IMR-90 (cell line): Measurements from ENCODE around the gene CALD1. TPM values are rescaled to one million over a fixed set of nuclear protein-coding genes. Genes with fewer than 3 reads are reported as not detected.

Experiments
- ATAC-seq: fragments of 200-7000 bp; cut with Tn5 transposase; 2 replicates; pipeline ENCODE4 v1.9.1; 2020; ENCODE audit warnings: low read depth, mild to moderate bottlenecking, moderate library complexity
- BruUV-seq: library from RNA; stranded (reverse); fragments of 400-500 nt; replicated peaks from 2 replicates; lab custom pipeline; 2021; lab: Mats Ljungman, UMichigan
- CTCF ChIA-PET: fragments of 300-600 bp; formaldehyde crosslinking; extraction: SDS; loops from one replicate; lab custom pipeline; 2021; ENCODE audit warnings: antibody characterized with exemption; lab: Yijun Ruan, JAX
- POLR2A ChIA-PET: fragments of 300-600 bp; sonication (Branson Sonifier 250); formaldehyde crosslinking; loops from one replicate; lab custom pipeline; 2022; ENCODE audit warnings: antibody characterized with exemption; ENCODE audit not compliant: unreplicated experiment; lab: Charles Lee
- DNase-seq: peaks from one replicate; pipeline ENCODE4 v3.0.0; 2013
- H2AFZ ChIP-seq: replicated peaks from 2 replicates; pipeline ENCODE3; 2013; ENCODE audit warnings: low read length, mild to moderate bottlenecking; ENCODE audit not compliant: poor library complexity
- H2AK5ac ChIP-seq: 2 replicates; pipeline ENCODE4 v1.6.1; 2013; ENCODE audit warnings: low read depth, low read length, inconsistent platforms
- H2AK9ac ChIP-seq: replicated peaks from 2 replicates; pipeline ENCODE3; 2013; ENCODE audit warnings: mild to moderate bottlenecking, low read depth, low read length, moderate library complexity; ENCODE audit not compliant: poor library complexity
- H2BK120ac ChIP-seq: 2 replicates; pipeline ENCODE4 v1.6.1; 2013; ENCODE audit warnings: low read depth, low read length, inconsistent platforms
- H2BK15ac ChIP-seq: 3 replicates; pipeline ENCODE4 v1.6.1; 2013; ENCODE audit warnings: low read depth, low read length, inconsistent platforms
- H2BK20ac ChIP-seq: 2 replicates; pipeline ENCODE4 v1.6.1; 2013; ENCODE audit warnings: low read depth, mild to moderate bottlenecking, inconsistent platforms, low read length, moderate library complexity
- H2BK5ac ChIP-seq: 2 replicates; pipeline ENCODE4 v1.6.1; 2013; ENCODE audit warnings: mild to moderate bottlenecking, low read depth, low read length, inconsistent platforms; ENCODE audit not compliant: poor library complexity, severe bottlenecking
- H3K14ac ChIP-seq: replicated peaks from 2 replicates; pipeline ENCODE4 v1.6.1; 2013; ENCODE audit warnings: low read depth, low read length, inconsistent platforms
- H3K18ac ChIP-seq: 2 replicates; pipeline ENCODE4 v1.6.1; 2013; ENCODE audit warnings: low read depth, low read length, control low read depth
- H3K23ac ChIP-seq: 2 replicates; pipeline ENCODE4 v1.6.1; 2013; ENCODE audit warnings: low read depth, low read length, inconsistent platforms
- H3K27ac ChIP-seq: 2 replicates; pipeline ENCODE4 v1.5.1; 2013; ENCODE audit warnings: mild to moderate bottlenecking, control low read depth, low read length; ENCODE audit not compliant: insufficient read depth
- H3K27me3 ChIP-seq: 2 replicates; pipeline ENCODE4 v1.6.1; 2013; ENCODE audit warnings: low read length; ENCODE audit not compliant: control insufficient read depth, insufficient read depth
- H3K36me3 ChIP-seq: 2 replicates; pipeline ENCODE4 v1.6.1; 2013; ENCODE audit warnings: low read length, mixed read lengths; ENCODE audit not compliant: control insufficient read depth, insufficient read depth
- H3K4ac ChIP-seq: 2 replicates; pipeline ENCODE4 v1.6.1; 2013; ENCODE audit warnings: low read depth, low read length, inconsistent platforms
- H3K4me1 ChIP-seq: 2 replicates; pipeline ENCODE4 v1.6.1; 2013; ENCODE audit warnings: low read length, mixed read lengths; ENCODE audit not compliant: control insufficient read depth, insufficient read depth
- H3K4me2 ChIP-seq: 2 replicates; pipeline ENCODE4 v1.6.1; 2013; ENCODE audit warnings: low read depth, mild to moderate bottlenecking, control low read depth, low read length, moderate library complexity
- H3K4me3 ChIP-seq: 2 replicates; pipeline ENCODE4 v1.5.1; 2013; ENCODE audit warnings: low read depth, mild to moderate bottlenecking, control low read depth, low read length, moderate library complexity; ENCODE audit not compliant: insufficient read depth
- H3K56ac ChIP-seq: 2 replicates; pipeline ENCODE4 v1.6.1; 2013; ENCODE audit warnings: low read length, inconsistent platforms; ENCODE audit not compliant: insufficient read depth; ENCODE audit errors: extremely low read depth
- H3K79me1 ChIP-seq, 2 experiments: 2 replicates each; pipeline ENCODE4 v1.6.1; 2013; ENCODE audit warnings: low read length in 2 of 2, inconsistent platforms in 1 of 2, low read depth in 1 of 2
- H3K9ac ChIP-seq: 2 replicates; pipeline ENCODE4 v1.6.1; 2013; ENCODE audit warnings: low read depth, low read length, control low read depth
- H3K9me1 ChIP-seq: 2 replicates; pipeline ENCODE4 v1.6.1; 2013; ENCODE audit warnings: low read length, inconsistent platforms; ENCODE audit not compliant: insufficient read depth
- H3K9me3 ChIP-seq: 2 replicates; pipeline ENCODE4 v1.6.1; 2013; ENCODE audit warnings: low read length; ENCODE audit not compliant: control insufficient read depth, insufficient read depth
- H4K20me1 ChIP-seq: 2 replicates; pipeline ENCODE4 v1.6.1; 2013; ENCODE audit warnings: low read length, inconsistent platforms; ENCODE audit not compliant: insufficient read depth
- H4K5ac ChIP-seq: 2 replicates; pipeline ENCODE4 v1.6.1; 2013; ENCODE audit warnings: mild to moderate bottlenecking, low read depth, low read length, control low read depth
- H4K8ac ChIP-seq, 2 experiments: 2 replicates each; pipeline ENCODE4 v1.6.1; 2013; ENCODE audit warnings: low read depth in 2 of 2, low read length in 2 of 2, control low read depth in 1 of 2, inconsistent platforms in 1 of 2
- H4K91ac ChIP-seq: 2 replicates; pipeline ENCODE4 v1.6.1; 2013; ENCODE audit warnings: low read depth, low read length, inconsistent platforms; ENCODE audit not compliant: insufficient read depth
- CEBPB ChIP-seq: IDR thresholded peaks from 2 replicates; pipeline ENCODE4 v1.6.1; 2012; ENCODE audit warnings: low read depth, low read length, improper control_type of control experiment
- MXI1 ChIP-seq: IDR thresholded peaks from 2 replicates; pipeline ENCODE4 v1.6.1; 2012; ENCODE audit warnings: low read depth, mild to moderate bottlenecking, low read length, moderate library complexity, borderline replicate concordance
- WGBS, 2 experiments: methylation state at CpG; one replicate each; pipeline versions ENCODE4 v1.1.5 to v1.1.7; 2013; ENCODE audit warnings: missing lambda C conversion rate in 2 of 2; ENCODE audit not compliant: insufficient read length in 1 of 2; ENCODE audit errors: extremely low coverage in 2 of 2; 5-methylcytosine and 5-hydroxymethylcytosine counted together
- dilution Hi-C: fragments of 300-500 bp; cut with HindIII; formaldehyde crosslinking; loops from one replicate; pipeline ENCODE4 v1.14.3; 2018; ENCODE audit warnings: low sequenced_read_pairs; ENCODE audit not compliant: unreplicated experiment
- in situ Hi-C: fragments of 300-500 bp; cut with MboI; formaldehyde crosslinking; loops from 3 replicates; pipeline ENCODE4 v1.14.3; 2019; ENCODE audit warnings: low sequenced_read_pairs, inconsistent platforms, mixed read lengths
- intact Hi-C: fragments of 100-400 bp; cut with micrococcal nuclease; formaldehyde crosslinking; loops from 2 replicates; pipeline ENCODE4 v1.10.0; 2022
- polyA plus RNA-seq, 3 experiments: library from polyadenylated mRNA; depleted of rRNA; stranded (reverse); fragments of >200 nt; gene quantifications; 2 replicates each; pipeline ENCODE4 v1.2.3, GENCODE V29; 2012; ENCODE audit warnings: low replicate concordance in 1 of 3
- total RNA-seq: library from RNA; depleted of rRNA; stranded (reverse); fragments of >200 nt; gene quantifications from 2 replicates; pipeline ENCODE4 v1.2.3, GENCODE V29; 2012

The CALD1 gene
- total and polyA plus RNA-seq, 2 of the 4 experiments (the other 2 are of a cell fraction): 375 to 487 TPM

GRCh38 chr7:134991469-134992339, 212.3 kb downstream of the CALD1 start:
- in situ Hi-C loops: no loop called here

More at GRCh38 chr7:134991469-134992339, 212.3 kb downstream of the CALD1 start:
- Histone ChIP-seq H3K14ac (no peak overlapping the region), H4K20me1 (no peaks in the 10 kb centered on the region), H3K36me3 (peaks cover 2% of the 10 kb centered on the region; the same call in 1 of the 2 replicates), H2BK5ac (peak overlapping the region; percentile 12), H3K9me1 (peaks cover 8% of the 10 kb centered on the region; the same call in 1 of the 2 replicates), H4K91ac (no peak overlapping the region), H3K4me2 (no peak overlapping the region), H3K23ac (no peak overlapping the region), H3K4me1 (peaks cover 6% of the 10 kb centered on the region), H3K27me3 (no peaks in the 10 kb centered on the region), H2AK9ac (no peak overlapping the region), H2BK15ac (0 out of 3 replicates have a peak overlapping the region, but pooled peaks have one; percentile 20), H2AFZ (no peak overlapping the region), H2BK120ac (no peak overlapping the region), H2AK5ac (no peak overlapping the region), H3K79me1 (peaks cover 4 to 8% of the 10 kb centered on the region in 2 experiments), H3K18ac (peak overlapping the region; percentile 44; the same call in 1 of the 2 replicates), H3K4ac (no peak overlapping the region), H3K9me3 (no peaks in the 10 kb centered on the region), H3K4me3 (no peak overlapping the region), H4K5ac (no peak overlapping the region), H3K9ac (no peak overlapping the region), H3K27ac (no peak overlapping the region), H2BK20ac (0 out of 2 replicates have a peak overlapping the region, but pooled peaks have one; percentile 40), H4K8ac (0 out of 4 replicates have a peak overlapping the region, but pooled peaks of 1 of the 2 experiments have one; percentile 29), H3K56ac (no peak overlapping the region)
- TF ChIP-seq MXI1 (no peak), CEBPB (no peak)
- CTCF ChIA-PET: no interaction called here
- WGBS, 2 experiments: no CpG with 5 or more reads among the region's 2 CpGs
- POLR2A ChIA-PET: interaction anchor here (0.6 kb wide), 1 partner anchor 10 kb away, joined by 3 read pairs; no protein-coding TSS in a partner anchor
- BruUV-seq: no TSS peak
- dilution Hi-C loops: no loop called here
- intact Hi-C loops: no loop called here
- DNase-seq (no peak), ATAC-seq (peak; percentile 74)
